IMR-90 (cell line): ENCODE measurements around the gene LTO1. TPM values are rescaled to one million over a fixed set of nuclear protein-coding genes. Genes with fewer than 3 reads are reported as not detected.

Experiments used
- ATAC-seq: fragments of 200-7000 bp; cut with Tn5 transposase; 2 replicates; pipeline ENCODE4 v1.9.1; 2020; ENCODE audit warnings: low read depth, mild to moderate bottlenecking, moderate library complexity
- BruUV-seq: library from RNA; stranded (reverse); fragments of 400-500 nt; replicated peaks from 2 replicates; lab custom pipeline; 2021; lab: Mats Ljungman, UMichigan
- CTCF ChIA-PET: fragments of 300-600 bp; formaldehyde crosslinking; extraction: SDS; loops from one replicate; lab custom pipeline; 2021; ENCODE audit warnings: antibody characterized with exemption; lab: Yijun Ruan, JAX
- POLR2A ChIA-PET: fragments of 300-600 bp; sonication (Branson Sonifier 250); formaldehyde crosslinking; loops from one replicate; lab custom pipeline; 2022; ENCODE audit warnings: antibody characterized with exemption; ENCODE audit not compliant: unreplicated experiment; lab: Charles Lee
- DNase-seq: peaks from one replicate; pipeline ENCODE4 v3.0.0; 2013
- H2AFZ ChIP-seq: replicated peaks from 2 replicates; pipeline ENCODE3; 2013; ENCODE audit warnings: low read length, mild to moderate bottlenecking; ENCODE audit not compliant: poor library complexity
- H2AK5ac ChIP-seq: 2 replicates; pipeline ENCODE4 v1.6.1; 2013; ENCODE audit warnings: low read depth, low read length, inconsistent platforms
- H2AK9ac ChIP-seq: replicated peaks from 2 replicates; pipeline ENCODE3; 2013; ENCODE audit warnings: mild to moderate bottlenecking, low read depth, low read length, moderate library complexity; ENCODE audit not compliant: poor library complexity
- H2BK120ac ChIP-seq: 2 replicates; pipeline ENCODE4 v1.6.1; 2013; ENCODE audit warnings: low read depth, low read length, inconsistent platforms
- H2BK15ac ChIP-seq: 3 replicates; pipeline ENCODE4 v1.6.1; 2013; ENCODE audit warnings: low read depth, low read length, inconsistent platforms
- H2BK20ac ChIP-seq: 2 replicates; pipeline ENCODE4 v1.6.1; 2013; ENCODE audit warnings: low read depth, mild to moderate bottlenecking, inconsistent platforms, low read length, moderate library complexity
- H2BK5ac ChIP-seq: 2 replicates; pipeline ENCODE4 v1.6.1; 2013; ENCODE audit warnings: mild to moderate bottlenecking, low read depth, low read length, inconsistent platforms; ENCODE audit not compliant: poor library complexity, severe bottlenecking
- H3K14ac ChIP-seq: replicated peaks from 2 replicates; pipeline ENCODE4 v1.6.1; 2013; ENCODE audit warnings: low read depth, low read length, inconsistent platforms
- H3K18ac ChIP-seq: 2 replicates; pipeline ENCODE4 v1.6.1; 2013; ENCODE audit warnings: low read depth, low read length, control low read depth
- H3K23ac ChIP-seq: 2 replicates; pipeline ENCODE4 v1.6.1; 2013; ENCODE audit warnings: low read depth, low read length, inconsistent platforms
- H3K27ac ChIP-seq: 2 replicates; pipeline ENCODE4 v1.5.1; 2013; ENCODE audit warnings: mild to moderate bottlenecking, control low read depth, low read length; ENCODE audit not compliant: insufficient read depth
- H3K27me3 ChIP-seq: 2 replicates; pipeline ENCODE4 v1.6.1; 2013; ENCODE audit warnings: low read length; ENCODE audit not compliant: control insufficient read depth, insufficient read depth
- H3K36me3 ChIP-seq: 2 replicates; pipeline ENCODE4 v1.6.1; 2013; ENCODE audit warnings: low read length, mixed read lengths; ENCODE audit not compliant: control insufficient read depth, insufficient read depth
- H3K4ac ChIP-seq: 2 replicates; pipeline ENCODE4 v1.6.1; 2013; ENCODE audit warnings: low read depth, low read length, inconsistent platforms
- H3K4me1 ChIP-seq: 2 replicates; pipeline ENCODE4 v1.6.1; 2013; ENCODE audit warnings: low read length, mixed read lengths; ENCODE audit not compliant: control insufficient read depth, insufficient read depth
- H3K4me2 ChIP-seq: 2 replicates; pipeline ENCODE4 v1.6.1; 2013; ENCODE audit warnings: low read depth, mild to moderate bottlenecking, control low read depth, low read length, moderate library complexity
- H3K4me3 ChIP-seq: 2 replicates; pipeline ENCODE4 v1.5.1; 2013; ENCODE audit warnings: low read depth, mild to moderate bottlenecking, control low read depth, low read length, moderate library complexity; ENCODE audit not compliant: insufficient read depth
- H3K56ac ChIP-seq: 2 replicates; pipeline ENCODE4 v1.6.1; 2013; ENCODE audit warnings: low read length, inconsistent platforms; ENCODE audit not compliant: insufficient read depth; ENCODE audit errors: extremely low read depth
- H3K79me1 ChIP-seq, 2 experiments: 2 replicates each; pipeline ENCODE4 v1.6.1; 2013; ENCODE audit warnings: low read length in 2 of 2, inconsistent platforms in 1 of 2, low read depth in 1 of 2
- H3K9ac ChIP-seq: 2 replicates; pipeline ENCODE4 v1.6.1; 2013; ENCODE audit warnings: low read depth, low read length, control low read depth
- H3K9me1 ChIP-seq: 2 replicates; pipeline ENCODE4 v1.6.1; 2013; ENCODE audit warnings: low read length, inconsistent platforms; ENCODE audit not compliant: insufficient read depth
- H3K9me3 ChIP-seq: 2 replicates; pipeline ENCODE4 v1.6.1; 2013; ENCODE audit warnings: low read length; ENCODE audit not compliant: control insufficient read depth, insufficient read depth
- H4K20me1 ChIP-seq: 2 replicates; pipeline ENCODE4 v1.6.1; 2013; ENCODE audit warnings: low read length, inconsistent platforms; ENCODE audit not compliant: insufficient read depth
- H4K5ac ChIP-seq: 2 replicates; pipeline ENCODE4 v1.6.1; 2013; ENCODE audit warnings: mild to moderate bottlenecking, low read depth, low read length, control low read depth
- H4K8ac ChIP-seq, 2 experiments: 2 replicates each; pipeline ENCODE4 v1.6.1; 2013; ENCODE audit warnings: low read depth in 2 of 2, low read length in 2 of 2, control low read depth in 1 of 2, inconsistent platforms in 1 of 2
- H4K91ac ChIP-seq: 2 replicates; pipeline ENCODE4 v1.6.1; 2013; ENCODE audit warnings: low read depth, low read length, inconsistent platforms; ENCODE audit not compliant: insufficient read depth
- FOS ChIP-seq: fragments of 150-350 bp; IDR thresholded peaks from 2 replicates; pipeline ENCODE4 v1.6.1; 2016; ENCODE audit warnings: low read depth, low read length
- NFE2L2 ChIP-seq: fragments of 150-350 bp; IDR thresholded peaks from 2 replicates; pipeline ENCODE4 v1.6.1; 2016; ENCODE audit warnings: low read depth, mild to moderate bottlenecking, low read length
- RAD21 ChIP-seq: IDR thresholded peaks from 2 replicates; pipeline ENCODE4 v1.6.1; 2012; ENCODE audit warnings: low read length, improper control_type of control experiment
- SMC3 ChIP-seq: fragments of 150-350 bp; IDR thresholded peaks from 2 replicates; pipeline ENCODE4 v1.6.1; 2016; ENCODE audit warnings: low read depth, mild to moderate bottlenecking, antibody characterized with exemption, low read length, moderate library complexity
- WGBS, 2 experiments: methylation state at CpG; one replicate each; pipeline versions ENCODE4 v1.1.5 to v1.1.7; 2013; ENCODE audit warnings: missing lambda C conversion rate in 2 of 2; ENCODE audit not compliant: insufficient read length in 1 of 2; ENCODE audit errors: extremely low coverage in 2 of 2; 5-methylcytosine and 5-hydroxymethylcytosine counted together
- dilution Hi-C: fragments of 300-500 bp; cut with HindIII; formaldehyde crosslinking; loops from one replicate; pipeline ENCODE4 v1.14.3; 2018; ENCODE audit warnings: low sequenced_read_pairs; ENCODE audit not compliant: unreplicated experiment
- in situ Hi-C: fragments of 300-500 bp; cut with MboI; formaldehyde crosslinking; loops from 3 replicates; pipeline ENCODE4 v1.14.3; 2019; ENCODE audit warnings: low sequenced_read_pairs, inconsistent platforms, mixed read lengths
- intact Hi-C: fragments of 100-400 bp; cut with micrococcal nuclease; formaldehyde crosslinking; loops from 2 replicates; pipeline ENCODE4 v1.10.0; 2022
- polyA plus RNA-seq, 3 experiments: library from polyadenylated mRNA; depleted of rRNA; stranded (reverse); fragments of >200 nt; gene quantifications; 2 replicates each; pipeline ENCODE4 v1.2.3, GENCODE V29; 2012; ENCODE audit warnings: low replicate concordance in 1 of 3
- total RNA-seq: library from RNA; depleted of rRNA; stranded (reverse); fragments of >200 nt; gene quantifications from 2 replicates; pipeline ENCODE4 v1.2.3, GENCODE V29; 2012
- TF ChIP-seq, protein P1 (sequence below): conservative IDR thresholded peaks from 2 replicates; pipeline ENCODE4 v1.5.1; 2012; ENCODE audit warnings: mild to moderate bottlenecking, low read depth, low read length, improper control_type of control experiment
- TF ChIP-seq, protein P2 (sequence below): fragments of 150-350 bp; IDR thresholded peaks from 2 replicates; pipeline ENCODE4 v1.6.1; 2016; ENCODE audit warnings: low read depth, mild to moderate bottlenecking, low read length, moderate library complexity, borderline replicate concordance

The LTO1 gene
- total and polyA plus RNA-seq, 2 of the 4 experiments (the other 2 are of a cell fraction), result 8.2 to 23.5 TPM

GRCh38 chr11:69704508-69705253 lies 29.5 kb upstream of the LTO1 start:
- no peak overlapping the region for H3K23ac ChIP-seq
- ChIA-PET POLR2A (no interaction called here), CTCF (no interaction called here)
- H3K9me3 ChIP-seq, result no peaks in the 10 kb centered on the region
- no peak overlapping the region for H4K91ac ChIP-seq
- ATAC-seq (peak; percentile 64), DNase-seq (no peak)
- no peak overlapping the region for H4K5ac ChIP-seq
- no peak overlapping the region for H2BK5ac ChIP-seq
- no peak overlapping the region for H3K4ac ChIP-seq
- H3K4me2 ChIP-seq, result peak overlapping the region; percentile 46; the same call in 1 of the 2 replicates
- in situ Hi-C loops (loop anchor here (10.0 kb wide), 1 partner anchor 100 kb away; no protein-coding TSS in a partner anchor), dilution Hi-C loops (no loop called here), intact Hi-C loops (loop anchor here (1.0 to 5.0 kb wide), 3 partner anchors 88 to 492 kb away; no protein-coding TSS in a partner anchor)
- no peaks in the 10 kb centered on the region for H3K36me3 ChIP-seq
- no peak overlapping the region for H2BK15ac ChIP-seq
- BruUV-seq, result no TSS peak
- H2BK120ac ChIP-seq, result no peak overlapping the region
- H4K8ac ChIP-seq, result no peak overlapping the region
- no peak overlapping the region for H3K18ac ChIP-seq
- H2AK5ac ChIP-seq, result no peak overlapping the region
- H3K14ac ChIP-seq, result no peak overlapping the region
- no peaks in the 10 kb centered on the region for H3K9me1 ChIP-seq
- H3K56ac ChIP-seq, result no peak overlapping the region
- TF ChIP-seq, protein P1, sequence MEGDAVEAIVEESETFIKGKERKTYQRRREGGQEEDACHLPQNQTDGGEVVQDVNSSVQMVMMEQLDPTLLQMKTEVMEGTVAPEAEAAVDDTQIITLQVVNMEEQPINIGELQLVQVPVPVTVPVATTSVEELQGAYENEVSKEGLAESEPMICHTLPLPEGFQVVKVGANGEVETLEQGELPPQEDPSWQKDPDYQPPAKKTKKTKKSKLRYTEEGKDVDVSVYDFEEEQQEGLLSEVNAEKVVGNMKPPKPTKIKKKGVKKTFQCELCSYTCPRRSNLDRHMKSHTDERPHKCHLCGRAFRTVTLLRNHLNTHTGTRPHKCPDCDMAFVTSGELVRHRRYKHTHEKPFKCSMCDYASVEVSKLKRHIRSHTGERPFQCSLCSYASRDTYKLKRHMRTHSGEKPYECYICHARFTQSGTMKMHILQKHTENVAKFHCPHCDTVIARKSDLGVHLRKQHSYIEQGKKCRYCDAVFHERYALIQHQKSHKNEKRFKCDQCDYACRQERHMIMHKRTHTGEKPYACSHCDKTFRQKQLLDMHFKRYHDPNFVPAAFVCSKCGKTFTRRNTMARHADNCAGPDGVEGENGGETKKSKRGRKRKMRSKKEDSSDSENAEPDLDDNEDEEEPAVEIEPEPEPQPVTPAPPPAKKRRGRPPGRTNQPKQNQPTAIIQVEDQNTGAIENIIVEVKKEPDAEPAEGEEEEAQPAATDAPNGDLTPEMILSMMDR, result peak; percentile 61
- no peak for TF ChIP-seq FOS
- TF ChIP-seq, protein P2, sequence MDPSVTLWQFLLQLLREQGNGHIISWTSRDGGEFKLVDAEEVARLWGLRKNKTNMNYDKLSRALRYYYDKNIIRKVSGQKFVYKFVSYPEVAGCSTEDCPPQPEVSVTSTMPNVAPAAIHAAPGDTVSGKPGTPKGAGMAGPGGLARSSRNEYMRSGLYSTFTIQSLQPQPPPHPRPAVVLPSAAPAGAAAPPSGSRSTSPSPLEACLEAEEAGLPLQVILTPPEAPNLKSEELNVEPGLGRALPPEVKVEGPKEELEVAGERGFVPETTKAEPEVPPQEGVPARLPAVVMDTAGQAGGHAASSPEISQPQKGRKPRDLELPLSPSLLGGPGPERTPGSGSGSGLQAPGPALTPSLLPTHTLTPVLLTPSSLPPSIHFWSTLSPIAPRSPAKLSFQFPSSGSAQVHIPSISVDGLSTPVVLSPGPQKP, result no peak
- TF ChIP-seq NFE2L2, result no peak
- peak; percentile 33 for TF ChIP-seq SMC3
- peak; percentile 69 for TF ChIP-seq RAD21
- no peak overlapping the region for H2BK20ac ChIP-seq
- H3K4me1 ChIP-seq, result peaks cover 2% of the 10 kb centered on the region
- H2AFZ ChIP-seq, result peak overlapping the region; percentile 38
- H3K4me3 ChIP-seq, result no peak overlapping the region
- no peak overlapping the region for H2AK9ac ChIP-seq
- no peak overlapping the region for H3K9ac ChIP-seq
- no peak overlapping the region for H3K27ac ChIP-seq
- H3K27me3 ChIP-seq, result peaks cover 68% of the 10 kb centered on the region
- no peaks in the 10 kb centered on the region for H4K20me1 ChIP-seq
- WGBS, 2 experiments, result 4% methylated on average over 23 of the region's 63 CpGs; no CpG with 5 or more reads in 1 of the 2 experiments
- no peaks in the 10 kb centered on the region for H3K79me1 ChIP-seq
